ENCODE data around the gene RAD51B.

GRCh38 chr14:68474741-68475140 lies 655.2 kb downstream of the RAD51B start:
- TF ChIP-seq CTCF (IDR thresholded peaks at IDR 0.05 in 2 of 3, conservative IDR thresholded peaks at IDR 0.05 in 1 of 3; ENCODE audit: borderline replicate concordance in 1 of 3, insufficient read depth in 1 of 3, low read depth in 2 of 3, low read length in 2 of 3) (no peak), MAX (IDR thresholded peaks at IDR 0.05) (no peak), POLR2AphosphoS5 (IDR thresholded peaks at IDR 0.05; ENCODE audit: low read depth, low read length) (no peak), POLR2A (IDR thresholded peaks at IDR 0.05; ENCODE audit: borderline replicate concordance, extremely low read depth, insufficient read depth, insufficient read length) (no peak), ZBTB33 (IDR thresholded peaks at IDR 0.05; ENCODE audit: extremely low read depth, insufficient replicate concordance, low read length) (no peak), ATF3 (IDR thresholded peaks at IDR 0.05) (no peak), EZH2 (IDR thresholded peaks at IDR 0.05) (no peak), JUND (IDR thresholded peaks at IDR 0.05) (no peak), RAD21 (IDR thresholded peaks at IDR 0.05; ENCODE audit: low read depth) (no peak), SRF (IDR thresholded peaks at IDR 0.05; ENCODE audit: low read depth) (no peak), SIN3A (IDR thresholded peaks at IDR 0.05; ENCODE audit: low read depth) (no peak)

Data from HCT116 (cell line).